Measurements from ENCODE around the gene SYT15.
A peak's percentile ranks its signal among the peaks of the same experiment; 100 is the strongest.

Gene SYT15

DNA sequence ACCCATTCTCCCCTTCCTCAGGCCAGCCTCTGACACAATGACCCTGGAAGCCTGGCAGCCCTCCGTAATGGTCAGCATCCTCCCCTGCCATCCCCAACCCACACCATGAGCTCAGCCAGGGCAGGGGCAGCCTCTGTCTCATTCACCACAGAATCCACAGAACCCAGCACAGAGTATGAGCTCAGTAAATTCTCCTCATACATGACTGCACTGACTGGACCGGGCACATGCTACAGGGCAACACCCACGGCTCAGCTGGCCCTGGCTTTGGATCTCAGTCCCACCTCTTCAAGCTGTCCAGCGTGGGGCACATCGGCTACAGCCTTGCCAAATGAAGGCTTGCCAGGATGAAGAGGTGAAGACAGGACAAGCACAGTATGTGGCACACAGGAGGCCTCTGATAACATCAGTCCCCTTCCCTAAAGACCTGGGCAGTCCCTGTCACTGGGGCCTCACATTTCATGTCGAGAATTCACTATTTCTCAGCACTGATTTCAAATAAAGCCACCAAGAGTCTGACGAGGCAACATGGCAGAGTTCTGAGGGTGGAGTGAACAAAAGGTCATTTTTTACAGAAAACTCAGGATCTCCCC lies 30.3 kb upstream of the SYT15 start:
- H3K27ac ChIP-seq (ENCODE audit: low read depth, low read length), result no peak overlapping the region
- H3K4me1 ChIP-seq (ENCODE audit: control insufficient read depth, insufficient read depth, low read length), result no peaks in the 10 kb centered on the region
- H3K9ac ChIP-seq (ENCODE audit: low read length), result no peak overlapping the region
- peaks cover 2% of the 10 kb centered on the region for H3K36me3 ChIP-seq (ENCODE audit: control insufficient read depth, insufficient read depth, low read length)
- no peaks in the 10 kb centered on the region for H3K27me3 ChIP-seq (ENCODE audit: control insufficient read depth, insufficient read depth, low read length)
- H3K4me3 ChIP-seq (ENCODE audit: low read length), result no peak overlapping the region

DNA sequence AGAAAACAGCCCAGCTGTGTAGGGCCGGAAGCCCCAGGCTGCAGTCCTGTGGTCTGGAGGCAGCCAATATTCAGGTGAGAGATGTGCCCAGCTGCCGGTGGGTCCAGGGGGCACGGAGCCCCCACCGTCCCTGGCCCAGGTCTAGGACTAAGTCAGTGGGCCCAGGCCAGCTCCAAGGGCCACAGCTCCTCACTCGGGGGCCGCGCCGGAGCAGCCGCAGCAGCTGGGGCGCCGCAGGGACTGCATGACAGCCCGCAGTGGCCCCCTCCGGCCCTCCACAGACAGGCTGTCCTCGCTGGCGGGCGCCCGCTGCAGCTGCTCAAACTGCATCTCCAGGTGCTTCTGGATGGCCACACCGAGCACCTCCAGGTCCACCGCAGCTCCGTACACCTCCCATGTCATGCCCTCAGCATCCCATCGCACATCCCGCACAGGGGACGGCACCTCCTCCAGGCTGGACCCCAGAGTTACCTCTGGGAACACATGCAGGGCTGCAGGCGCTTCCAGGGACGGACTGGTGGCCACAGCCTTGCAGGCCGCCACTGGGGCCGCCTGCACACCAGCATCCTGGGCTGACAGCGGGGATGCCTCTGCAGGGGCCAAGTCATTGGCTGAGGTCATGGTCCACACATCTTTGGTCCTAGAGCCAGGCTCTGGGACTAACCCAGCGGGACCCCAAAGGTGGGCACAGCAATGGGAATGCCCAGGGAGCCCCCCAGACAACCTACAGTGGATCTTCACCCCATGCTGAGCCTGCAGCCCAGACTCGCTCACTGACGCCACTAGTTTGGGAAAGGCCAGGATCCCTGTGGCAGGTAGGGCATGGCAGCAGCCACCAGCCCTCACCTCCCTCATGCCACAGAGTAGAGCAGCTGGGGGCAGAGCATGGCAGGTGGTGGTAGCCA lies 29.5 kb upstream of the SYT15 start:
- Histone ChIP-seq H3K36me3 (ENCODE audit: control insufficient read depth, insufficient read depth, low read length) (peaks cover 2% of the 10 kb centered on the region), H3K4me1 (ENCODE audit: control insufficient read depth, insufficient read depth, low read length) (no peaks in the 10 kb centered on the region), H3K27me3 (ENCODE audit: control insufficient read depth, insufficient read depth, low read length) (no peaks in the 10 kb centered on the region), H3K9ac (ENCODE audit: low read length) (no peak overlapping the region), H3K27ac (ENCODE audit: low read depth, low read length) (no peak overlapping the region), H3K4me3 (ENCODE audit: low read length) (no peak overlapping the region)

GRCh38 chr10:46550076-46550790 lies 28.7 kb upstream of the SYT15 start:
- Histone ChIP-seq H3K27ac (ENCODE audit: low read depth, low read length) (no peak overlapping the region), H3K4me1 (ENCODE audit: control insufficient read depth, insufficient read depth, low read length) (no peaks in the 10 kb centered on the region), H3K9ac (ENCODE audit: low read length) (no peak overlapping the region), H3K27me3 (ENCODE audit: control insufficient read depth, insufficient read depth, low read length) (no peaks in the 10 kb centered on the region), H3K4me3 (ENCODE audit: low read length) (no peak overlapping the region), H3K36me3 (ENCODE audit: control insufficient read depth, insufficient read depth, low read length) (peaks cover 2% of the 10 kb centered on the region)

GRCh38 chr10:46550795-46551700 lies 27.9 kb upstream of the SYT15 start:
- no peak overlapping the region for H3K27ac ChIP-seq (ENCODE audit: low read depth, low read length)
- H3K36me3 ChIP-seq (ENCODE audit: control insufficient read depth, insufficient read depth, low read length), result peaks cover 2% of the 10 kb centered on the region
- no peaks in the 10 kb centered on the region for H3K4me1 ChIP-seq (ENCODE audit: control insufficient read depth, insufficient read depth, low read length)
- H3K9ac ChIP-seq (ENCODE audit: low read length), result no peak overlapping the region
- H3K4me3 ChIP-seq (ENCODE audit: low read length), result no peak overlapping the region
- peaks cover 6% of the 10 kb centered on the region for H3K27me3 ChIP-seq (ENCODE audit: control insufficient read depth, insufficient read depth, low read length)

- Histone ChIP-seq H3K36me3 (ENCODE audit: control insufficient read depth, insufficient read depth, low read length) (peaks cover 2% of the 10 kb centered on the region), H3K9ac (ENCODE audit: low read length) (no peak overlapping the region), H3K27ac (ENCODE audit: low read depth, low read length) (no peak overlapping the region), H3K4me3 (ENCODE audit: low read length) (no peak overlapping the region), H3K4me1 (ENCODE audit: control insufficient read depth, insufficient read depth, low read length) (no peaks in the 10 kb centered on the region), H3K27me3 (ENCODE audit: control insufficient read depth, insufficient read depth, low read length) (peaks cover 9% of the 10 kb centered on the region)
Observed at GRCh38 chr10:46551701-46552525, 27.0 kb upstream of the SYT15 start.

DNA sequence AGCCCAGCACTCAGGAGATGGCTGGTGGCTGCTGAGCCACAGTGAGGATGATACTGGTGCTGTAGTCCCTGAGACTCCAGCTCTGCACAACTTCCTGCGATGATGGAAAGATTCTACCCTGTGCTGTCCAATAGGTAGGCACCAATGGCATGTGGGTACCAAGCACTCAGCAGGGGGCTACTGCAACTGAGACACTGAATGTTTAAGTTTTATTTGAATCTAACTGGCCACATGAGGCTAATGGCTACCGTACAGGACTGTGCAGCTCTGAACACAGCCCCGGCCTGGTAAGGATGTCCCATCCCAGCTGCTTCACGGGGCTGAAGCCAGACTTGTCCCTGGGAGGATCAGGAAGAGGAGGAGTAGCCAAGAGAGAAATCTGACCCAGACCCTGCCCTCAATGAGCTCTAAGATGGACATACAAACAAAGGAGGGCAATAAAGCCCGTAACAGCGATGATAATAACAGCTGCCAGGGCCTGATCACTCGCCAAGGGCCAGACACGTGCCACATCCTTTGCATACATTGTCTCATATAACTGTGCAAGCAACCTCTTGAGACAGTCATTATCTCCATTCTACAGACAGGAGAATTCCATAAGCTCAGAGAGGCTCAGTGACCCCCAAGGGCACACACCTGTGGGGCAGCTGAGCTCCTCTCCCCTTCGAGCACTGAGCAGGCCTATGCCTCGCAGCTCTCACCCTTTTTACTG lies 26.2 kb upstream of the SYT15 start:
- H3K27ac ChIP-seq (ENCODE audit: low read depth, low read length), result no peak overlapping the region
- H3K9ac ChIP-seq (ENCODE audit: low read length), result no peak overlapping the region
- H3K27me3 ChIP-seq (ENCODE audit: control insufficient read depth, insufficient read depth, low read length), result peaks cover 12% of the 10 kb centered on the region
- H3K4me3 ChIP-seq (ENCODE audit: low read length), result no peak overlapping the region
- no peaks in the 10 kb centered on the region for H3K4me1 ChIP-seq (ENCODE audit: control insufficient read depth, insufficient read depth, low read length)
- H3K36me3 ChIP-seq (ENCODE audit: control insufficient read depth, insufficient read depth, low read length), result peaks cover 2% of the 10 kb centered on the region

- H3K9ac ChIP-seq (ENCODE audit: low read length), result no peak overlapping the region
- no peaks in the 10 kb centered on the region for H3K4me1 ChIP-seq (ENCODE audit: control insufficient read depth, insufficient read depth, low read length)
- peaks cover 12% of the 10 kb centered on the region for H3K27me3 ChIP-seq (ENCODE audit: control insufficient read depth, insufficient read depth, low read length)
- H3K27ac ChIP-seq (ENCODE audit: low read depth, low read length), result no peak overlapping the region
- H3K4me3 ChIP-seq (ENCODE audit: low read length), result no peak overlapping the region
- H3K36me3 ChIP-seq (ENCODE audit: control insufficient read depth, insufficient read depth, low read length), result peaks cover 2% of the 10 kb centered on the region
Observed at GRCh38 chr10:46553238-46554049, 25.5 kb upstream of the SYT15 start.

DNA sequence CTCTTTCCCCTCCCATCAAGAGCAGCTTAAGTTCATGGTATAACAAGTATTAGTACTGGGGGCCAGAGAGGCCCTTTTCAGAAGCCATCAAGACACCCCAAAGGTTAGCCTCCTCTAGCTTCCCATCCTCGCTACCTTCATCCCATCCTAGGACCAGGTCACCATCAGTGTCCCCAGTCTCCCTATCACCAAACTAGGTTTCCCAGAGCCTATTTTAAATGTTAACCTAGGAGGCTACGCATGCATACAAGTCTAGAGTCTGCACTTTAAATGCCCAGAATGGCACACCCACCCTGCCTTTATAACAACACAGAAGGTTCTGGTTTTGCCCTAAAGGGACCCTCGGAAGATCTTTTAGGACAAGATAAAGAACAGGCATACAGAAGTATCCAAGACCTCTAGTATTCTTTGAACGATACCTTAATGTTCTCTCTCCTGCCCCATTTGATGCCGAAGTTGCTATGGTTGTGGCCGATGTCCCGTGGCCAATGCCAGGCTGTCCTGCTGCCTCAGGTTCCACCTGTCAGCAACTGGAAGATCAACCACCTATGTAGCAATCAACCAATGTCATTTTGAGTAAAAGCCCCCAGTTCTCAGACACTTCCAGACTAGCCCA lies 24.7 kb upstream of the SYT15 start:
- H3K4me3 ChIP-seq (ENCODE audit: low read length), result no peak overlapping the region
- peaks cover 12% of the 10 kb centered on the region for H3K27me3 ChIP-seq (ENCODE audit: control insufficient read depth, insufficient read depth, low read length)
- no peaks in the 10 kb centered on the region for H3K4me1 ChIP-seq (ENCODE audit: control insufficient read depth, insufficient read depth, low read length)
- peaks cover 2% of the 10 kb centered on the region for H3K36me3 ChIP-seq (ENCODE audit: control insufficient read depth, insufficient read depth, low read length)
- H3K27ac ChIP-seq (ENCODE audit: low read depth, low read length), result no peak overlapping the region
- no peak overlapping the region for H3K9ac ChIP-seq (ENCODE audit: low read length)

DNA sequence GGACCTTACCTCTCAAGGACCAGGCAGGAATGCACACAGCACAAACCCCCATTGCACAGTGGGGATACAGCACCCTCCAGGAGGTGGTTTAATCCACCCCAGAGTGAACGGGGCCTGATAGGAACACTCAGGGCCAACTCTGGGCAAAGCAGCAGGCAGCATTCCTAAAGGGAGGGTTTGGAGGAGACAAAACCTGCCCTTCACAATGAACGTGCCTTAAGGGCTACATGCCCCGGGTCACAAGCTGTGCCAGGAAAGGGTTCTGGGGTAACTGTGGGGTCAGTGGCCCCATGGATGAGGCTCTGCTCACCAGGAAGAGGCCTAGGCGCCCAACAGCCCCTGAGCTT lies 23.6 kb upstream of the SYT15 start:
- Histone ChIP-seq H3K4me3 (ENCODE audit: low read length) (peak overlapping the region; percentile 56), H3K27me3 (ENCODE audit: control insufficient read depth, insufficient read depth, low read length) (peaks cover 13% of the 10 kb centered on the region), H3K36me3 (ENCODE audit: control insufficient read depth, insufficient read depth, low read length) (peaks cover 2% of the 10 kb centered on the region), H3K27ac (ENCODE audit: low read depth, low read length) (no peak overlapping the region), H3K9ac (ENCODE audit: low read length) (no peak overlapping the region), H3K4me1 (ENCODE audit: control insufficient read depth, insufficient read depth, low read length) (no peaks in the 10 kb centered on the region)
